H1 (cell line): ENCODE measurements around the gene C5orf52. TPM values are rescaled to one million over a fixed set of nuclear protein-coding genes. Genes with fewer than 3 reads are reported as not detected.

Experiments used
- CTCF ChIA-PET: fragments of 300-600 bp; sonication (Branson Sonifier 250); formaldehyde crosslinking; loops from one replicate; lab custom pipeline; 2021; ENCODE audit not compliant: partially characterized antibody; lab: Charles Lee
- POLR2A ChIA-PET: fragments of 300-600 bp; sonication (Branson Sonifier 250); formaldehyde crosslinking; loops from one replicate; lab custom pipeline; 2021; ENCODE audit warnings: inconsistent platforms; ENCODE audit not compliant: partially characterized antibody; lab: Charles Lee
- DNase-seq, 2 experiments: peaks; one replicate each; pipeline versions ENCODE4 v3.0.0 to v3.0.0-alpha.2; 2010 to 2022; ENCODE audit warnings: low spot score in 2 of 2, low read depth in 1 of 2, mixed read lengths in 1 of 2
- FAIRE-seq: peaks from 2 replicates; lab custom pipeline; 2011; peaks lifted over from hg19 to GRCh38; lab: Jason Lieb, UNC
- H2AFZ ChIP-seq: 2 replicates; pipeline ENCODE4 v1.8.1; 2012; ENCODE audit warnings: low read length, inconsistent platforms
- H2AK5ac ChIP-seq: 2 replicates; pipeline ENCODE4 v1.6.1; 2013; ENCODE audit warnings: low read depth, low read length
- H2BK120ac ChIP-seq: replicated peaks from 2 replicates; pipeline ENCODE3; 2013; ENCODE audit warnings: low read depth, low read length, inconsistent platforms
- H2BK12ac ChIP-seq: 2 replicates; pipeline ENCODE4 v1.6.1; 2013; ENCODE audit warnings: low read depth, low read length
- H2BK15ac ChIP-seq: 2 replicates; pipeline ENCODE4 v1.6.1; 2013; ENCODE audit warnings: low read length
- H2BK20ac ChIP-seq: 2 replicates; pipeline ENCODE4 v1.6.1; 2013; ENCODE audit warnings: low read length
- H2BK5ac ChIP-seq: 2 replicates; pipeline ENCODE4 v1.6.1; 2013; ENCODE audit warnings: low read depth, low read length
- H3K14ac ChIP-seq: 2 replicates; pipeline ENCODE4 v1.6.1; 2013; ENCODE audit warnings: inconsistent platforms; ENCODE audit not compliant: insufficient read length
- H3K18ac ChIP-seq: 2 replicates; pipeline ENCODE4 v1.6.1; 2013; ENCODE audit warnings: low read length; ENCODE audit errors: extremely low read depth
- H3K23ac ChIP-seq: 2 replicates; pipeline ENCODE4 v1.6.1; 2013; ENCODE audit warnings: inconsistent platforms; ENCODE audit not compliant: insufficient read length
- H3K23me2 ChIP-seq: 2 replicates; pipeline ENCODE4 v1.6.1; 2013; ENCODE audit warnings: low read depth, low read length
- H3K27ac ChIP-seq: 2 replicates; pipeline ENCODE4 v1.6.1; 2011; ENCODE audit warnings: low read depth, low read length, inconsistent platforms
- H3K27me3 ChIP-seq, 4 experiments: replicated peaks in 1 of 4; 1 replicate in 1 of 4; 2 replicates in 3 of 4; pipeline versions ENCODE4 v1.6.1 to v1.8.1; 2011 to 2013; ENCODE audit warnings: low read length in 3 of 4, mild to moderate bottlenecking in 3 of 4, inconsistent platforms in 2 of 4, mixed read lengths in 2 of 4, moderate library complexity in 1 of 4; ENCODE audit not compliant: control insufficient read depth in 3 of 4, insufficient read depth in 3 of 4; ENCODE audit errors: extremely low read depth in 1 of 4
- H3K36me3 ChIP-seq, 4 experiments: 2 replicates each; pipeline versions ENCODE4 v1.6.1 to v1.8.1; 2011 to 2013; ENCODE audit warnings: mild to moderate bottlenecking in 4 of 4, low read length in 3 of 4, moderate library complexity in 2 of 4, control low read depth in 1 of 4, inconsistent platforms in 1 of 4; ENCODE audit not compliant: insufficient read depth in 4 of 4, control insufficient read depth in 2 of 4
- H3K4ac ChIP-seq: replicated peaks from 2 replicates; pipeline ENCODE3; 2013; ENCODE audit warnings: low read length, low read depth, mixed read lengths, inconsistent platforms; ENCODE audit not compliant: insufficient read length
- H3K4me1 ChIP-seq, 4 experiments: replicated peaks in 1 of 4; 1 replicate in 1 of 4; 2 replicates in 3 of 4; pipeline versions ENCODE4 v1.6.1 to v1.8.1; 2011 to 2013; ENCODE audit warnings: low read length in 3 of 4, inconsistent platforms in 2 of 4, mixed read lengths in 1 of 4; ENCODE audit not compliant: insufficient read depth in 4 of 4, control insufficient read depth in 3 of 4
- H3K4me2 ChIP-seq, 2 experiments: 2 replicates each; pipeline versions ENCODE4 v1.6.1 to v1.8.1; 2011 to 2013; ENCODE audit warnings: low read depth in 2 of 2, low read length in 2 of 2, control low read depth in 1 of 2, inconsistent platforms in 1 of 2, mild to moderate bottlenecking in 1 of 2; ENCODE audit not compliant: insufficient read depth in 1 of 2
- H3K4me3 ChIP-seq, 4 experiments: fragments of 200-600, 300-600 bp in 1 of 4; sonication (generic), shearing (Covaris generic), sonication (Bioruptor Twin) in 1 of 4; 2 replicates each; pipeline versions ENCODE4 v1.5.1 to v1.8.1; 2011 to 2016; ENCODE audit warnings: low read length in 4 of 4, low read depth in 3 of 4, control low read depth in 2 of 4, inconsistent platforms in 2 of 4, mild to moderate bottlenecking in 2 of 4, mixed read lengths in 1 of 4, moderate library complexity in 1 of 4; ENCODE audit not compliant: insufficient read depth in 2 of 4; ENCODE audit errors: extremely low read depth in 1 of 4
- H3K56ac ChIP-seq: replicated peaks from 2 replicates; pipeline ENCODE3; 2013; ENCODE audit warnings: low read depth, mild to moderate bottlenecking, mixed read lengths, low read length, inconsistent platforms; ENCODE audit not compliant: insufficient read length
- H3K79me1 ChIP-seq: 2 replicates; pipeline ENCODE4 v1.6.1; 2013; ENCODE audit warnings: low read depth, low read length, control low read depth
- H3K79me2 ChIP-seq, 2 experiments: 2 replicates each; pipeline versions ENCODE4 v1.6.1 to v1.8.1; 2012 to 2013; ENCODE audit warnings: low read length in 2 of 2, mild to moderate bottlenecking in 2 of 2, inconsistent platforms in 1 of 2; ENCODE audit not compliant: insufficient read depth in 2 of 2, control insufficient read depth in 1 of 2
- H3K9ac ChIP-seq, 4 experiments: replicated peaks in 1 of 4; 1 replicate in 1 of 4; 2 replicates in 3 of 4; pipeline versions ENCODE4 v1.6.1 to v1.8.1; 2011 to 2013; ENCODE audit warnings: low read depth in 3 of 4, low read length in 3 of 4, control low read depth in 2 of 4, mild to moderate bottlenecking in 2 of 4, moderate library complexity in 2 of 4, inconsistent platforms in 1 of 4; ENCODE audit errors: extremely low read depth in 1 of 4
- H3K9me3 ChIP-seq, 2 experiments: 2 replicates each; pipeline versions ENCODE4 v1.6.1 to v1.8.1; 2012 to 2013; ENCODE audit warnings: mild to moderate bottlenecking in 2 of 2, moderate library complexity in 2 of 2, control low read depth in 1 of 2, inconsistent platforms in 1 of 2, low read depth in 1 of 2, low read length in 1 of 2, mixed read lengths in 1 of 2; ENCODE audit not compliant: insufficient read depth in 2 of 2
- H4K20me1 ChIP-seq, 2 experiments: replicated peaks in 1 of 2; 2 replicates each; pipeline versions ENCODE3 to v1.8.1; 2011 to 2013; ENCODE audit warnings: inconsistent platforms in 2 of 2, low read length in 2 of 2, mild to moderate bottlenecking in 1 of 2; ENCODE audit not compliant: insufficient read depth in 2 of 2, control insufficient read depth in 1 of 2
- H4K5ac ChIP-seq: 2 replicates; pipeline ENCODE4 v1.6.1; 2013; ENCODE audit warnings: low read length, low read depth, mixed read lengths, inconsistent platforms; ENCODE audit not compliant: insufficient read length
- H4K8ac ChIP-seq: 2 replicates; pipeline ENCODE4 v1.8.0; 2013; ENCODE audit warnings: mild to moderate bottlenecking, moderate library complexity, low read length, inconsistent platforms; ENCODE audit not compliant: insufficient read depth; ENCODE audit errors: extremely low read depth
- H4K91ac ChIP-seq: replicated peaks from 2 replicates; pipeline ENCODE3; 2013; ENCODE audit warnings: low read length, mixed read lengths, inconsistent platforms; ENCODE audit not compliant: insufficient read length
- ASH2L ChIP-seq: fragments of 200-600, 300-600 bp; sonication (generic); IDR thresholded peaks from one replicate; pipeline ENCODE4 v1.7.1; 2017; ENCODE audit warnings: low read length
- BRCA1 ChIP-seq: IDR thresholded peaks from 2 replicates; pipeline ENCODE4 v1.6.1; 2012; ENCODE audit warnings: low read depth, low read length, improper control_type of control experiment
- CBX8 ChIP-seq: fragments of 300-800, 300-1000 bp; sonication (generic); IDR thresholded peaks from 2 replicates; pipeline ENCODE4 v1.7.1; 2016; ENCODE audit warnings: low read depth, low read length, borderline replicate concordance
- EP300 ChIP-seq, 2 experiments: IDR thresholded peaks; 1 replicate in 1 of 2; 2 replicates in 1 of 2; pipeline ENCODE4 v1.6.1; 2011 to 2012; ENCODE audit warnings: low read depth in 2 of 2, low read length in 2 of 2, mild to moderate bottlenecking in 2 of 2, borderline replicate concordance in 1 of 2, inconsistent platforms in 1 of 2, moderate library complexity in 1 of 2
- FOSL1 ChIP-seq: IDR thresholded peaks from 2 replicates; pipeline ENCODE4 v1.6.1; 2011; ENCODE audit warnings: mild to moderate bottlenecking, low read depth, low read length, moderate library complexity; ENCODE audit not compliant: insufficient read depth
- GABPA ChIP-seq: IDR thresholded peaks from 2 replicates; pipeline ENCODE4 v1.6.1; 2011; ENCODE audit warnings: mild to moderate bottlenecking, low read length, moderate library complexity, borderline replicate concordance; ENCODE audit not compliant: insufficient read depth
- JUND ChIP-seq: IDR thresholded peaks from 2 replicates; pipeline ENCODE4 v1.6.1; 2011; ENCODE audit warnings: mild to moderate bottlenecking, improper control_type of control experiment, low read length
- KDM4A ChIP-seq: IDR thresholded peaks from one replicate; pipeline ENCODE4 v1.7.1; 2012; ENCODE audit warnings: low read depth, mild to moderate bottlenecking, moderate library complexity, low read length, inconsistent platforms; ENCODE audit not compliant: severe bottlenecking
- RAD21 ChIP-seq, 2 experiments: IDR thresholded peaks in 1 of 2; conservative IDR thresholded peaks in 1 of 2; 2 replicates each; pipeline ENCODE4 v1.6.1; 2011; ENCODE audit warnings: low read depth in 2 of 2, low read length in 2 of 2, improper control_type of control experiment in 1 of 2, inconsistent platforms in 1 of 2, mild to moderate bottlenecking in 1 of 2, moderate library complexity in 1 of 2
- RNF2 ChIP-seq: fragments of 200-900, 300-1000 bp; sonication (generic); IDR thresholded peaks from 2 replicates; pipeline ENCODE4 v1.7.1; 2016; ENCODE audit warnings: borderline replicate concordance, low read depth, mild to moderate bottlenecking, antibody characterized with exemption, low read length; ENCODE audit not compliant: poor library complexity, severe bottlenecking; ENCODE audit errors: missing control alignments
- RXRA ChIP-seq: IDR thresholded peaks from 2 replicates; pipeline ENCODE4 v1.6.1; 2011; ENCODE audit warnings: low read depth, mild to moderate bottlenecking, low read length, moderate library complexity; ENCODE audit not compliant: insufficient read depth
- SP2 ChIP-seq: IDR thresholded peaks from 2 replicates; pipeline ENCODE4 v1.6.1; 2012; ENCODE audit warnings: mild to moderate bottlenecking, low read length, inconsistent platforms
- TCF12 ChIP-seq: IDR thresholded peaks from 2 replicates; pipeline ENCODE4 v1.6.1; 2011; ENCODE audit warnings: low read depth, mild to moderate bottlenecking, low read length
- YY1 ChIP-seq: IDR thresholded peaks from 2 replicates; pipeline ENCODE4 v1.6.1; 2011; ENCODE audit warnings: low read depth, mild to moderate bottlenecking, low read length
- WGBS, 2 experiments: shearing (Covaris generic) in 1 of 2; methylation state at CpG; one replicate each; pipeline versions ENCODE4 v1.1.6 to v1.1.7; 2013 to 2015; ENCODE audit warnings: low lambda C conversion rate in 2 of 2, mixed read lengths in 2 of 2, inconsistent platforms in 1 of 2, low coverage in 1 of 2, missing lambda C conversion rate in 1 of 2; ENCODE audit not compliant: insufficient replicate concordance in 2 of 2, insufficient coverage in 1 of 2, insufficient read length in 1 of 2; ENCODE audit errors: extremely low coverage in 1 of 2, missing lambda C conversion rate in 1 of 2; 5-methylcytosine and 5-hydroxymethylcytosine counted together
- polyA plus RNA-seq, 7 experiments: library from polyadenylated mRNA; depleted of rRNA in 3 of 7; stranded (reverse) in 5 of 7; unstranded in 2 of 7; fragments of >200 nt in 5 of 7; fragments of 200-250 nt in 2 of 7; gene quantifications; 1 replicate in 5 of 7; 2 replicates in 1 of 7; 4 replicates in 1 of 7; pipeline versions ENCODE4 v1.2.1 to v1.2.3, GENCODE V29; 2011 to 2013; ENCODE audit warnings: missing spikeins in 2 of 7, mixed read lengths in 2 of 7
- total RNA-seq: library from RNA; stranded (reverse); fragmentation: NEBNext Ultra II Directional; extraction: Animal tissue kit (Norgen Biotek cat#: 25700); gene quantifications from 2 replicates; pipeline ENCODE4 v1.2.1, GENCODE V29; 2021

C5orf52 gene
- total and polyA plus RNA-seq, 2 of the 8 experiments (the other 6 are each of a cell fraction or from before 2014, with no cell fraction given) = not detected

GRCh38 chr5:157669701-157670097 is 1.6 kb upstream of the C5orf52 start:
- H4K20me1 ChIP-seq = no peaks in the 10 kb centered on the region
- H3K4me3 ChIP-seq = no peak overlapping the region
- H3K56ac ChIP-seq = no peak overlapping the region
- no peak for FAIRE-seq
- H3K9me3 ChIP-seq = peaks cover 0 to 12% of the 10 kb centered on the region in 2 experiments; a peak in 1 of 4 replicates
- H3K23ac ChIP-seq = no peak overlapping the region
- H4K8ac ChIP-seq = no peak overlapping the region
- no peaks in the 10 kb centered on the region for H3K79me1 ChIP-seq
- POLR2A ChIA-PET = no interaction called here
- H3K9ac ChIP-seq = no peak overlapping the region
- H3K14ac ChIP-seq = no peak overlapping the region
- H2AK5ac ChIP-seq = no peak overlapping the region
- no peak overlapping the region for H3K4ac ChIP-seq
- H2BK20ac ChIP-seq = no peak overlapping the region
- H3K18ac ChIP-seq = no peak overlapping the region
- no peak overlapping the region for H2BK120ac ChIP-seq
- no peaks in the 10 kb centered on the region for H3K27me3 ChIP-seq
- no peak overlapping the region for H4K5ac ChIP-seq
- H3K23me2 ChIP-seq = peaks cover 2% of the 10 kb centered on the region; the same call in 1 of the 2 replicates
- H2BK15ac ChIP-seq = no peak overlapping the region
- no peak overlapping the region for H2AFZ ChIP-seq
- H3K36me3 ChIP-seq = no peaks in the 10 kb centered on the region
- CTCF ChIA-PET = interaction anchor here (0.8 to 6.3 kb wide), 11 partner anchors 9 to 93 kb away, joined by 3 to 57 read pairs (median 5); partner anchors contain the start of gene LSM11
- H4K91ac ChIP-seq = no peak overlapping the region
- WGBS, 2 experiments = 100% methylated on average over 6 of the region's 6 CpGs; no CpG with 5 or more reads in 1 of the 2 experiments
- H3K4me1 ChIP-seq = no peaks in the 10 kb centered on the region
- no peaks in the 10 kb centered on the region for H3K79me2 ChIP-seq
- H3K4me2 ChIP-seq = no peak overlapping the region
- no peak for DNase-seq
- no peak overlapping the region for H3K27ac ChIP-seq
- H2BK12ac ChIP-seq = no peak overlapping the region
- H2BK5ac ChIP-seq = no peak overlapping the region
- TF ChIP-seq TCF12 (no peak), EP300 (IDR thresholded peaks at IDR 0.05; ENCODE audit: borderline replicate concordance in 1 of 2, low read depth in 2 of 2, low read length in 2 of 2) (no peak), CBX8 (no peak), SP2 (no peak), FOSL1 (no peak), RNF2 (no peak), RAD21 (IDR thresholded peaks at IDR 0.05 in 1 of 2, conservative IDR thresholded peaks at IDR 0.05 in 1 of 2; ENCODE audit: low read depth in 2 of 2, low read length in 2 of 2) (no peak), JUND (no peak), KDM4A (no peak), GABPA (no peak), ASH2L (no peak), YY1 (no peak), RXRA (no peak), BRCA1 (no peak)
